Endodermal cell (in vitro differentiated cells): ENCODE data around the gene MICAL3. TPM values are rescaled to one million over a fixed set of nuclear protein-coding genes. Genes with fewer than 3 reads are reported as not detected.

Experiments used
- DNase-seq: peaks from one replicate; pipeline ENCODE4 v3.0.0-alpha.2; 2017
- H3K27ac ChIP-seq: 2 replicates; pipeline ENCODE4 v1.5.1; 2013; ENCODE audit warnings: mild to moderate bottlenecking, low read depth, low read length, moderate library complexity
- H3K27me3 ChIP-seq: 2 replicates; pipeline ENCODE4 v1.6.1; 2013; ENCODE audit warnings: mild to moderate bottlenecking, low read length, moderate library complexity; ENCODE audit not compliant: insufficient read depth, control insufficient read depth, poor library complexity, severe bottlenecking
- H3K36me3 ChIP-seq: 2 replicates; pipeline ENCODE4 v1.7.0; 2013; ENCODE audit warnings: mild to moderate bottlenecking, low read length, moderate library complexity; ENCODE audit not compliant: control insufficient read depth, insufficient read depth
- H3K4me1 ChIP-seq: one replicate; pipeline ENCODE4 v1.7.0; 2013; ENCODE audit warnings: low read length; ENCODE audit not compliant: control insufficient read depth, insufficient read depth
- H3K4me3 ChIP-seq: 2 replicates; pipeline ENCODE4 v1.5.1; 2013; ENCODE audit warnings: mild to moderate bottlenecking, low read length, moderate library complexity
- H3K9ac ChIP-seq: 2 replicates; pipeline ENCODE4 v1.6.1; 2013; ENCODE audit warnings: mild to moderate bottlenecking, low read length, moderate library complexity; ENCODE audit not compliant: poor library complexity, severe bottlenecking; ENCODE audit errors: extremely low read depth
- H3K9me3 ChIP-seq: 2 replicates; pipeline ENCODE4 v1.6.1; 2013; ENCODE audit warnings: mild to moderate bottlenecking, low read length, moderate library complexity; ENCODE audit not compliant: control insufficient read depth
- H3K27ac Mint-ChIP-seq: 2 replicates; pipeline ENCODE4 v1.8.0; 2020; ENCODE audit warnings: mixed read lengths
- H3K27me3 Mint-ChIP-seq: 2 replicates; pipeline ENCODE4 v1.8.0; 2021; ENCODE audit warnings: mild to moderate bottlenecking, mixed read lengths; ENCODE audit not compliant: insufficient read depth
- H3K36me3 Mint-ChIP-seq: 2 replicates; pipeline ENCODE4 v1.8.0; 2020; ENCODE audit warnings: low read depth, mixed read lengths
- H3K4me1 Mint-ChIP-seq: 2 replicates; pipeline ENCODE4 v1.8.0; 2020; ENCODE audit warnings: mixed read lengths
- H3K4me3 Mint-ChIP-seq: 2 replicates; pipeline ENCODE4 v1.8.0; 2020; ENCODE audit warnings: mild to moderate bottlenecking, moderate library complexity, mixed read lengths
- H3K9me3 Mint-ChIP-seq: 2 replicates; pipeline ENCODE4 v1.8.0; 2020; ENCODE audit warnings: mild to moderate bottlenecking, mixed read lengths
- CTCF ChIP-seq: fragments of 200-600 bp; sonication (generic); conservative IDR thresholded peaks from 2 replicates; pipeline ENCODE4 v1.5.0; 2021; ENCODE audit warnings: antibody characterized with exemption, mild to moderate bottlenecking
- WGBS, 2 experiments: methylation state at CpG; one replicate each; pipeline versions ENCODE4 v1.1.5 to v1.1.7; 2013; ENCODE audit warnings: missing lambda C conversion rate in 2 of 2, mixed read lengths in 1 of 2; ENCODE audit not compliant: insufficient coverage in 1 of 2, insufficient read length in 1 of 2; 5-methylcytosine and 5-hydroxymethylcytosine counted together
- total RNA-seq, 2 donors: library from RNA; stranded (reverse); fragmentation: NEBNext Ultra II Directional in 1 of 2; extraction: Animal tissue kit (Norgen Biotek cat#: 25700) in 1 of 2; gene quantifications; 2 replicates in 1 of 2; 3 replicates in 1 of 2; pipeline ENCODE4 v1.2.1, GENCODE V29; 2021

The MICAL3 gene
- total RNA-seq, 2 donors from 2014 or later: 42.8 to 48.1 TPM

DNA sequence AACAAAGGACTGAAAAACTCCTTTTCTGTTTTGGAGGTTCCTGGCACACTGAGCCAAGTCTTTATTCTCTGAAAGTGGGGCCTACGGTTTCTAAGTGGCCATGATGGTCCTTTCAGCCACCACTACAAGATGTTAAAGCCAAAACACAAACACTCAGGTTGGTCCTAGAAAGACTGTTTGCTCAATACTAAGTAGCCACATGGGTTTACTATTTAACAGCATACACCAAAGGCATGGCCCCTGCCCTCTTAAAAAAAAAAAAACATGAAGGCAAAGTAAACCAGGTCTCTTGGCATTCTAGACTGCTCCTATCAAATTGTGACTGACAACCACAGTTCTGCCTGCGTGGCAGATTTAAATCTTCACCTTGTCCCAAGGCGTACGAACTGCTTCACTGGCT is 126.5 kb downstream of the MICAL3 start:
- H3K4me3 ChIP-seq: no peak overlapping the region
- peaks cover 36% of the 10 kb centered on the region for H3K36me3 Mint-ChIP-seq

GRCh38 chr22:17897426-17897825 is 126.9 kb downstream of the MICAL3 start:
- Mint-ChIP-seq H3K27ac (no peak overlapping the region), H3K4me3 (no peak overlapping the region), H3K9me3 (no peaks in the 10 kb centered on the region), H3K36me3 (peaks cover 37% of the 10 kb centered on the region), H3K4me1 (peaks cover 2% of the 10 kb centered on the region), H3K27me3 (no peaks in the 10 kb centered on the region)
- Histone ChIP-seq H3K4me1 (no peaks in the 10 kb centered on the region), H3K27ac (no peak overlapping the region), H3K9me3 (no peaks in the 10 kb centered on the region), H3K36me3 (peaks cover 46% of the 10 kb centered on the region), H3K4me3 (no peak overlapping the region), H3K27me3 (no peaks in the 10 kb centered on the region), H3K9ac (no peak overlapping the region)
- no peak for TF ChIP-seq CTCF
- WGBS, 2 experiments: 85% methylated on average over 2 of the region's 2 CpGs; no CpG with 5 or more reads in 1 of the 2 experiments
- no peak for DNase-seq

More for the DNA sequence above, 126.5 kb downstream of the MICAL3 start:
- H3K9me3 ChIP-seq: no peaks in the 10 kb centered on the region
- WGBS, 2 experiments: 91 to 96% methylated on average over 4 of the region's 4 CpGs
- H3K9ac ChIP-seq: no peak overlapping the region
- no peaks in the 10 kb centered on the region for H3K4me1 ChIP-seq
- TF ChIP-seq CTCF: no peak
- no peak overlapping the region for H3K27ac Mint-ChIP-seq
- DNase-seq: no peak
- H3K4me3 Mint-ChIP-seq: no peak overlapping the region
- no peaks in the 10 kb centered on the region for H3K27me3 Mint-ChIP-seq
- no peaks in the 10 kb centered on the region for H3K27me3 ChIP-seq
- no peaks in the 10 kb centered on the region for H3K9me3 Mint-ChIP-seq
- H3K36me3 ChIP-seq: peaks cover 44% of the 10 kb centered on the region
- H3K4me1 Mint-ChIP-seq: peaks cover 2% of the 10 kb centered on the region
- no peak overlapping the region for H3K27ac ChIP-seq

- H3K27me3 ChIP-seq: no peaks in the 10 kb centered on the region
- peak; percentile 88 for DNase-seq
- no peaks in the 10 kb centered on the region for H3K4me1 ChIP-seq
- Mint-ChIP-seq H3K36me3 (peaks cover 32% of the 10 kb centered on the region), H3K4me1 (peaks cover 2% of the 10 kb centered on the region), H3K27ac (no peak overlapping the region), H3K9me3 (no peaks in the 10 kb centered on the region), H3K27me3 (no peaks in the 10 kb centered on the region), H3K4me3 (no peak overlapping the region)
- H3K9me3 ChIP-seq: no peaks in the 10 kb centered on the region
- peaks cover 46% of the 10 kb centered on the region for H3K36me3 ChIP-seq
- no peak overlapping the region for H3K27ac ChIP-seq
- WGBS, 2 experiments: 87 to 90% methylated on average over 9 to 14 of the region's 14 CpGs
- no peak overlapping the region for H3K4me3 ChIP-seq
- peak; percentile 85 for TF ChIP-seq CTCF
- no peak overlapping the region for H3K9ac ChIP-seq
Measured at GRCh38 chr22:17896586-17896985, 127.8 kb downstream of the MICAL3 start.
